ENCODE results near the gene SOX2.

The SOX2 gene

DNA sequence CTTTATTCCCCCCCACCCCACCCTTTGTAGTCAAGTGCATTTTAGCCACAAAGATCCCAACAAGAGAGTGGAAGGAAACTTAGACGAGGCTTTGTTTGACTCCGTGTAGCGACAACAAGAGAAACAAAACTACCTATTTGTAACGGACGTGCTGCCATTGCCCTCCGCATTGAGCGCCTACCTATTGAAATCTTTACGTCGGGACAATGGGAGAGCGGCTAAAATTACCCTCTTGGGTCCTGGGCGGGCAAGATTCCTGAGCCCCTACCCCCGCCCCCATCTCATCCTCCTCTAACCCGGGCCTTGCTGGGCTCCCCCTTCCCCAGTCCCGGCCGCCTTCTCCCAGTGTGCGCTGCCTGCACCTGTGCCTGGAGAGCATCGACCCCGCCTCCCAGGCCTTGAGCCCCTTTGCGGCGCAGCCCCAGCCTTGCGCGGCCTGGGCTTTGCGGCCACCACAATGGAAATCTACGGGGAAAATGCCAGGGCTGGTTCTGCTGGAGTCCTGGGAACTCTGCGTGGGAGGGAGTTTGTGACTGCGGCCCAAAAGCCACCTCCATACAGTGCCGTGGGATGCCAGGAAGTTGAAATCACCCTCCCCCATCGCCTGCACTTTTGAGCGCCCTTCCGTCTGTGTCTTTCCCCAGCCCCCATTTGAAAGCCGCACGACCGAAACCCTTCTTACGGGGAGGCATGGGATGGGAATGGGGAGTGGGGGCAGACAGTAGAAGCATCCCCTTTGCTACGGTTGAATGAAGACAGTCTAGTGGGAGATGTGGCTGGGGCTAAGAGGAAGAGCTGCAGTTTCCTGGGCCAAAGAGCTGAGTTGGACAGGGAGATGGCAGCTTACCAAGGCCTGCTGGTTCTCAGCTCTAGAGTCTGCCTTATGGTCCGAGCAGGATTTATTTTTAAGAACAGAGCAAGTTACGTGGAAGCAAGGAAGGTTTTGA lies 1.1 kb upstream of the SOX2 start:
- CTCF ChIA-PET: interaction anchor here (0.6 to 2.2 kb wide), 4 partner anchors 8 to 973 kb away, joined by 3 to 10 read pairs (median 4); no protein-coding TSS in a partner anchor
- POLR2A ChIA-PET: no interaction called here
- DNase-seq (ENCODE audit: low read depth, low spot score): no peak
- TF ChIP-seq, protein P1, sequence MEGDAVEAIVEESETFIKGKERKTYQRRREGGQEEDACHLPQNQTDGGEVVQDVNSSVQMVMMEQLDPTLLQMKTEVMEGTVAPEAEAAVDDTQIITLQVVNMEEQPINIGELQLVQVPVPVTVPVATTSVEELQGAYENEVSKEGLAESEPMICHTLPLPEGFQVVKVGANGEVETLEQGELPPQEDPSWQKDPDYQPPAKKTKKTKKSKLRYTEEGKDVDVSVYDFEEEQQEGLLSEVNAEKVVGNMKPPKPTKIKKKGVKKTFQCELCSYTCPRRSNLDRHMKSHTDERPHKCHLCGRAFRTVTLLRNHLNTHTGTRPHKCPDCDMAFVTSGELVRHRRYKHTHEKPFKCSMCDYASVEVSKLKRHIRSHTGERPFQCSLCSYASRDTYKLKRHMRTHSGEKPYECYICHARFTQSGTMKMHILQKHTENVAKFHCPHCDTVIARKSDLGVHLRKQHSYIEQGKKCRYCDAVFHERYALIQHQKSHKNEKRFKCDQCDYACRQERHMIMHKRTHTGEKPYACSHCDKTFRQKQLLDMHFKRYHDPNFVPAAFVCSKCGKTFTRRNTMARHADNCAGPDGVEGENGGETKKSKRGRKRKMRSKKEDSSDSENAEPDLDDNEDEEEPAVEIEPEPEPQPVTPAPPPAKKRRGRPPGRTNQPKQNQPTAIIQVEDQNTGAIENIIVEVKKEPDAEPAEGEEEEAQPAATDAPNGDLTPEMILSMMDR (IDR thresholded peaks at IDR 0.05; ENCODE audit: insufficient read depth, low read length, missing control alignments): no peak
- H3K4me3 ChIP-seq (ENCODE audit: low read depth, low read length): no peak overlapping the region

DNA sequence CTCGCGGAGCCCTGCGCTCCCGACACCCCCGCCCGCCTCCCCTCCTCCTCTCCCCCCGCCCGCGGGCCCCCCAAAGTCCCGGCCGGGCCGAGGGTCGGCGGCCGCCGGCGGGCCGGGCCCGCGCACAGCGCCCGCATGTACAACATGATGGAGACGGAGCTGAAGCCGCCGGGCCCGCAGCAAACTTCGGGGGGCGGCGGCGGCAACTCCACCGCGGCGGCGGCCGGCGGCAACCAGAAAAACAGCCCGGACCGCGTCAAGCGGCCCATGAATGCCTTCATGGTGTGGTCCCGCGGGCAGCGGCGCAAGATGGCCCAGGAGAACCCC lies 464 bp downstream of the SOX2 start:
- ChIA-PET POLR2A (no interaction called here), CTCF (interaction anchor here (2.0 to 2.2 kb wide), 2 partner anchors 11 to 971 kb away, joined by 10 to 15 read pairs; no protein-coding TSS in a partner anchor)
- peak overlapping the region; percentile 43 for H3K4me3 ChIP-seq (ENCODE audit: low read depth, low read length)
- no peak for DNase-seq (ENCODE audit: low read depth, low spot score)
- TF ChIP-seq, protein P1 (IDR thresholded peaks at IDR 0.05; ENCODE audit: insufficient read depth, low read length, missing control alignments): no peak

DNA sequence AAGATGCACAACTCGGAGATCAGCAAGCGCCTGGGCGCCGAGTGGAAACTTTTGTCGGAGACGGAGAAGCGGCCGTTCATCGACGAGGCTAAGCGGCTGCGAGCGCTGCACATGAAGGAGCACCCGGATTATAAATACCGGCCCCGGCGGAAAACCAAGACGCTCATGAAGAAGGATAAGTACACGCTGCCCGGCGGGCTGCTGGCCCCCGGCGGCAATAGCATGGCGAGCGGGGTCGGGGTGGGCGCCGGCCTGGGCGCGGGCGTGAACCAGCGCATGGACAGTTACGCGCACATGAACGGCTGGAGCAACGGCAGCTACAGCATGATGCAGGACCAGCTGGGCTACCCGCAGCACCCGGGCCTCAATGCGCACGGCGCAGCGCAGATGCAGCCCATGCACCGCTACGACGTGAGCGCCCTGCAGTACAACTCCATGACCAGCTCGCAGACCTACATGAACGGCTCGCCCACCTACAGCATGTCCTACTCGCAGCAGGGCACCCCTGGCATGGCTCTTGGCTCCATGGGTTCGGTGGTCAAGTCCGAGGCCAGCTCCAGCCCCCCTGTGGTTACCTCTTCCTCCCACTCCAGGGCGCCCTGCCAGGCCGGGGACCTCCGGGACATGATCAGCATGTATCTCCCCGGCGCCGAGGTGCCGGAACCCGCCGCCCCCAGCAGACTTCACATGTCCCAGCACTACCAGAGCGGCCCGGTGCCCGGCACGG lies 991 bp downstream of the SOX2 start:
- DNase-seq (ENCODE audit: low read depth, low spot score): no peak
- TF ChIP-seq, protein P1 (IDR thresholded peaks at IDR 0.05; ENCODE audit: insufficient read depth, low read length, missing control alignments): no peak
- POLR2A ChIA-PET: no interaction called here
- CTCF ChIA-PET: interaction anchor here (2.0 to 2.2 kb wide), 2 partner anchors 12 to 971 kb away, joined by 10 to 15 read pairs; no protein-coding TSS in a partner anchor
- H3K4me3 ChIP-seq (ENCODE audit: low read depth, low read length): peak overlapping the region; percentile 36

DNA sequence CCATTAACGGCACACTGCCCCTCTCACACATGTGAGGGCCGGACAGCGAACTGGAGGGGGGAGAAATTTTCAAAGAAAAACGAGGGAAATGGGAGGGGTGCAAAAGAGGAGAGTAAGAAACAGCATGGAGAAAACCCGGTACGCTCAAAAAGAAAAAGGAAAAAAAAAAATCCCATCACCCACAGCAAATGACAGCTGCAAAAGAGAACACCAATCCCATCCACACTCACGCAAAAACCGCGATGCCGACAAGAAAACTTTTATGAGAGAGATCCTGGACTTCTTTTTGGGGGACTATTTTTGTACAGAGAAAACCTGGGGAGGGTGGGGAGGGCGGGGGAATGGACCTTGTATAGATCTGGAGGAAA lies 1.5 kb downstream of the SOX2 start:
- H3K4me3 ChIP-seq (ENCODE audit: low read depth, low read length): no peak overlapping the region; the same call in none of the 2 replicates
- POLR2A ChIA-PET: no interaction called here
- DNase-seq (ENCODE audit: low read depth, low spot score): no peak
- CTCF ChIA-PET: interaction anchor here (2.0 kb wide), 1 partner anchor 12 kb away, joined by 15 read pairs; no protein-coding TSS in a partner anchor
- TF ChIP-seq, protein P1 (IDR thresholded peaks at IDR 0.05; ENCODE audit: insufficient read depth, low read length, missing control alignments): no peak

DNA sequence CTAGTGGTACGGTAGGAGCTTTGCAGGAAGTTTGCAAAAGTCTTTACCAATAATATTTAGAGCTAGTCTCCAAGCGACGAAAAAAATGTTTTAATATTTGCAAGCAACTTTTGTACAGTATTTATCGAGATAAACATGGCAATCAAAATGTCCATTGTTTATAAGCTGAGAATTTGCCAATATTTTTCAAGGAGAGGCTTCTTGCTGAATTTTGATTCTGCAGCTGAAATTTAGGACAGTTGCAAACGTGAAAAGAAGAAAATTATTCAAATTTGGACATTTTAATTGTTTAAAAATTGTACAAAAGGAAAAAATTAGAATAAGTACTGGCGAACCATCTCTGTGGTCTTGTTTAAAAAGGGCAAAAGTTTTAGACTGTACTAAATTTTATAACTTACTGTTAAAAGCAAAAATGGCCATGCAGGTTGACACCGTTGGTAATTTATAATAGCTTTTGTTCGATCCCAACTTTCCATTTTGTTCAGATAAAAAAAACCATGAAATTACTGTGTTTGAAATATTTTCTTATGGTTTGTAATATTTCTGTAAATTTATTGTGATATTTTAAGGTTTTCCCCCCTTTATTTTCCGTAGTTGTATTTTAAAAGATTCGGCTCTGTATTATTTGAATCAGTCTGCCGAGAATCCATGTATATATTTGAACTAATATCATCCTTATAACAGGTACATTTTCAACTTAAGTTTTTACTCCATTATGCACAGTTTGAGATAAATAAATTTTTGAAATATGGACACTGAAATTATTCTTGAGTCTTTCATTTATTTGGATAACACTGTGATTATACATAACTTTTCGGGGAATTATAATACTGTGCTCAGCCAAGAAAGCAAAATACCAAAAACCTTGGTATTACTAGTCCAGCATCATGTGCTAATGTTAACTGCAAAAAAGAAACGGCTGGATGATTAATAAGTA lies 2.2 kb downstream of the SOX2 start:
- DNase-seq (ENCODE audit: low read depth, low spot score): no peak
- ChIA-PET CTCF (interaction anchor here (2.0 kb wide), 1 partner anchor 13 kb away, joined by 15 read pairs; no protein-coding TSS in a partner anchor), POLR2A (no interaction called here)
- TF ChIP-seq, protein P1 (IDR thresholded peaks at IDR 0.05; ENCODE audit: insufficient read depth, low read length, missing control alignments): no peak
- H3K4me3 ChIP-seq (ENCODE audit: low read depth, low read length): no peak overlapping the region
